Pancreas (tissue), 10 donors: Measurements from ENCODE around the gene SLC6A4. TPM values are rescaled to one million over a fixed set of nuclear protein-coding genes. Genes with fewer than 3 reads are reported as not detected.

Experiments
- ATAC-seq, 4 donors: fragments of 200-7000 bp; cut with Tn5 transposase; one replicate each; pipeline versions ENCODE4 v1.8.0 to v1.9.1; 2020; ENCODE audit warnings: mild to moderate bottlenecking in 4 of 4, moderate library complexity in 4 of 4
- DNase-seq, 6 donors: peaks; one replicate each; pipeline ENCODE4 v3.0.0-alpha.2; 2020
- FAIRE-seq: peaks from 2 replicates; lab custom pipeline; 2012; peaks lifted over from hg19 to GRCh38; lab: Jason Lieb, UNC
- H3K27ac ChIP-seq, 4 donors: fragments of 200-600 bp; sonication (generic); 1 replicate in 3 of 4; 2 replicates in 1 of 4; pipeline versions ENCODE4 v1.5.0 to v1.8.0; 2020
- H3K27me3 ChIP-seq, 4 donors: fragments of 200-600 bp; one replicate each; pipeline ENCODE4 v1.8.0; 2021
- H3K36me3 ChIP-seq, 3 donors: fragments of 200-600 bp; sonication (generic) in 1 of 3; one replicate each; pipeline versions ENCODE4 v1.5.0 to v1.8.0; 2020 to 2021
- H3K4me1 ChIP-seq, 3 donors: fragments of 200-600 bp; one replicate each; pipeline ENCODE4 v1.8.0; 2021
- H3K4me3 ChIP-seq, 4 donors: fragments of 200-600 bp; sonication (generic) in 2 of 4; one replicate each; pipeline versions ENCODE4 v1.5.0 to v1.8.0; 2020 to 2021
- H3K9me3 ChIP-seq, 4 donors: fragments of 200-600 bp; one replicate each; pipeline ENCODE4 v1.8.0; 2021
- WGBS, 2 donors: extraction: QIAGEN DNeasy Blood & Tissue Kit; methylation state at CpG; one replicate each; pipeline ENCODE4 v1.1.7; 2013; 5-methylcytosine and 5-hydroxymethylcytosine counted together
- intact Hi-C, 3 donors: fragments of 100-400 bp; cut with DNase I; formaldehyde crosslinking; loops; one replicate each; pipeline versions ENCODE4 v1.11.1 to v1.14.2; 2022
- polyA plus RNA-seq, 2 donors: library from polyadenylated mRNA; stranded (reverse); fragments of 200-250 nt; gene quantifications; one replicate each; pipeline ENCODE4 v1.2.3, GENCODE V29; 2013
- total RNA-seq, 6 donors: library from RNA; stranded (reverse); fragmentation: NEBNext Ultra II Directional in 4 of 6; extraction: Animal tissue kit (Norgen Biotek cat#: 25700) in 4 of 6; gene quantifications; one replicate each; pipeline versions ENCODE4 v1.2.1 to v1.2.4, GENCODE V29; 2021 to 2023
- TF ChIP-seq, protein P1 (sequence below), 4 donors: fragments of 200-600 bp; sonication (generic) in 3 of 4; IDR thresholded peaks; one replicate each; pipeline versions ENCODE4 v1.5.0 to v1.8.0; 2021; ENCODE audit warnings: antibody characterized with exemption in 4 of 4
- donor health status: healthy with polysubstance abuse.
- donor health status: DM: no; HTN: no; CAD: no; lungs with moderate emphysema.
- donor health status: DM: no; HTN: no; CAD: no.
- donor health status: control.
- donor health status: control.
- donor health status: Bipolar disorder and iron deficiency.
- donor health status: DM: yes; HTN: yes; CAD: no.
- donor health status: DM: no; HTN: no; CAD: no.
- donor health status: DM: no; HTN: no; CAD: no.
- donor health status: DM: yes; HTN: yes; CAD: no.

Gene SLC6A4
- total and polyA plus RNA-seq, 8 donors = 0.42 to 3.1 (median 0.87) TPM

DNA sequence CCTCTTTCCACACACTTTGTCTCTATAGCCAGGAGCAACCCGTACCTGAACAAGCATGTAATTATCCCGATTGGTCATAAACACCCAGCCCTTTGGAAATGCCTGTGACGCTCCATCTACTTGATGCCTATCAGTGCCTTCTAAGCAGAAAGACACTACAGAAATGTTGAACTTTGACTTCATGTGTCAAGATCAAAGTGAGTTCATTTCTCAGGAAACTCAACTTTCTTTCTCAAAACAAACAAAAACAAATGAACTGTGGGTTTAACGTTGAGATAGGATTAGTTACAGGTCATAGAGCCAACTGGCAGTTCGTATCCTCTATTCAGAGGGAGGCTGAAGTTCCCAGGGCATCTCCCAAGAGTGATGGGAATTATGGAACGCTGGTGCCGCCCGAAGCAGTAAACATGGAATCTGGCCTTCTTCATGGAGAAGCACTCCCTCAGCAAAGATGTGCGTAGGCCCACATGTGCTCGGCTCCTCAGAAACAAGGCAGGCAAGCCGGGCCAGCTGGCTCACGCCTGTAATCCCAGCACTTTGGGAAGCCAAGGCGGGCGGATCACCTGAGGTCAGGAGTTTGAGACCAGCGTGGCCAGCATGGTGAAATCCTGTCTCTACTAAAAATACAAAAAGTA is 9.5 kb downstream of the SLC6A4 start:
- no peak overlapping the region for H3K4me3 ChIP-seq
- 74 to 75% methylated on average over 15 of the region's 15 CpGs for WGBS, 2 donors
- no peaks in the 10 kb centered on the region for H3K27me3 ChIP-seq
- no peak for ATAC-seq
- no peaks in the 10 kb centered on the region for H3K9me3 ChIP-seq
- intact Hi-C loops = no loop called here
- no peak for DNase-seq
- no peaks in the 10 kb centered on the region for H3K36me3 ChIP-seq
- H3K4me1 ChIP-seq = no peaks in the 10 kb centered on the region
- FAIRE-seq = no peak
- no peak overlapping the region for H3K27ac ChIP-seq
- TF ChIP-seq, protein P1, sequence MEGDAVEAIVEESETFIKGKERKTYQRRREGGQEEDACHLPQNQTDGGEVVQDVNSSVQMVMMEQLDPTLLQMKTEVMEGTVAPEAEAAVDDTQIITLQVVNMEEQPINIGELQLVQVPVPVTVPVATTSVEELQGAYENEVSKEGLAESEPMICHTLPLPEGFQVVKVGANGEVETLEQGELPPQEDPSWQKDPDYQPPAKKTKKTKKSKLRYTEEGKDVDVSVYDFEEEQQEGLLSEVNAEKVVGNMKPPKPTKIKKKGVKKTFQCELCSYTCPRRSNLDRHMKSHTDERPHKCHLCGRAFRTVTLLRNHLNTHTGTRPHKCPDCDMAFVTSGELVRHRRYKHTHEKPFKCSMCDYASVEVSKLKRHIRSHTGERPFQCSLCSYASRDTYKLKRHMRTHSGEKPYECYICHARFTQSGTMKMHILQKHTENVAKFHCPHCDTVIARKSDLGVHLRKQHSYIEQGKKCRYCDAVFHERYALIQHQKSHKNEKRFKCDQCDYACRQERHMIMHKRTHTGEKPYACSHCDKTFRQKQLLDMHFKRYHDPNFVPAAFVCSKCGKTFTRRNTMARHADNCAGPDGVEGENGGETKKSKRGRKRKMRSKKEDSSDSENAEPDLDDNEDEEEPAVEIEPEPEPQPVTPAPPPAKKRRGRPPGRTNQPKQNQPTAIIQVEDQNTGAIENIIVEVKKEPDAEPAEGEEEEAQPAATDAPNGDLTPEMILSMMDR (IDR thresholded peaks at IDR 0.05) = no peak

DNA sequence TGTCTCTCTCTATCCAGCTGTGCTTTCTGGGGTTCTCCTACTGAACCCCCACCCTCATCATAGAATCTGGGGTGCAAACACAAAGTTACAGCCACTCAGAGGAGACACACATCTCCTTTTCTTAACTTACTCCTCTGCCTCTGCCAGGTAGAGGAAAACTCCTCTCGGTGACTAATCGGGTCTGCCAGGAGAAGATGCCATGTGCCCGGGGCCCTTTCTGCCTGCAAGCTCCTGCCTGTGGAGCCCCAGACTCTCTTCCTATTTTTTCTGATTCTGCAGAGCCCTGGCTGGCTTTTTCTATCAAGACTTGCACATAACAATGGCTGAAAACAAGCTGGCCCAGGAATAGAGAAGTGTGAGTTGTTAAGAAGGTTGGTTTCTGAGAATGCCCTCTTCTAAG is 10.4 kb downstream of the SLC6A4 start:
- no peak for FAIRE-seq
- WGBS, 2 donors = 67 to 86% methylated on average over 3 of the region's 3 CpGs
- no peak overlapping the region for H3K27ac ChIP-seq

DNA sequence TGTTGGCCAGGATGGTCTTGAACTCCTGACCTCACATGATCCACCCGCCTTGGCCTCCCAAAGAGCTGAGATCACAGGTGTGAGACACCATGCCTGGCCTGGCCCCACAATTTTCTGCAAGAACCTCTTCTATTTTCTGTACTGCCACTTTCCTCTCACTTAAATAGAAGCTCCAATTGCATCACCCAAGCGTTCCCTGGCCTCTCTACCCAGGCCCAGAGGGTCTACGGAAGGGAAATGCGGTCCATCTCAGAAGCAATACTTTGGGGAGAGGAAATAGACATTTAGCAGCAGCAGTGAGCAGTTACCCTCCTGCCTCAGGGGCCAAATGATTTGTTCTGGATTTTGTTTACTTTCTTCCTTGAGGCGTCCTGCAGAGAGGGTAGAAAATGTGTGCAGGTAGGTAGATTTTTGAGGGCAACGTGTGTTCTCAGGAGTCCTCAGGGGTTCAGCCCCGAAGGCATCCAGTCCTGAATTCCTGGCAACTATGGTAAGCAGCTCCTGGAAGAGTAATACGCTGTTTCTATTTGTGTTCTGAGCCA is 11.0 kb downstream of the SLC6A4 start:
- no peaks in the 10 kb centered on the region for H3K4me1 ChIP-seq
- FAIRE-seq (no peak), ATAC-seq (no peak), DNase-seq (no peak)
- TF ChIP-seq, protein P1 (IDR thresholded peaks at IDR 0.05) = no peak
- H3K9me3 ChIP-seq = no peaks in the 10 kb centered on the region
- 64% methylated on average over 8 of the region's 8 CpGs for WGBS, 2 donors
- no peak overlapping the region for H3K27ac ChIP-seq
- H3K4me3 ChIP-seq = no peak overlapping the region
- intact Hi-C loops = no loop called here
- H3K27me3 ChIP-seq = no peaks in the 10 kb centered on the region
- no peaks in the 10 kb centered on the region for H3K36me3 ChIP-seq

More for the DNA sequence above, 10.4 kb downstream of the SLC6A4 start:
- no peaks in the 10 kb centered on the region for H3K9me3 ChIP-seq
- H3K27me3 ChIP-seq = no peaks in the 10 kb centered on the region
- intact Hi-C loops = no loop called here
- no peak for DNase-seq
- no peak overlapping the region for H3K4me3 ChIP-seq
- ATAC-seq = no peak
- no peaks in the 10 kb centered on the region for H3K4me1 ChIP-seq
- H3K36me3 ChIP-seq = no peaks in the 10 kb centered on the region
- TF ChIP-seq, protein P1 (IDR thresholded peaks at IDR 0.05) = no peak

DNA sequence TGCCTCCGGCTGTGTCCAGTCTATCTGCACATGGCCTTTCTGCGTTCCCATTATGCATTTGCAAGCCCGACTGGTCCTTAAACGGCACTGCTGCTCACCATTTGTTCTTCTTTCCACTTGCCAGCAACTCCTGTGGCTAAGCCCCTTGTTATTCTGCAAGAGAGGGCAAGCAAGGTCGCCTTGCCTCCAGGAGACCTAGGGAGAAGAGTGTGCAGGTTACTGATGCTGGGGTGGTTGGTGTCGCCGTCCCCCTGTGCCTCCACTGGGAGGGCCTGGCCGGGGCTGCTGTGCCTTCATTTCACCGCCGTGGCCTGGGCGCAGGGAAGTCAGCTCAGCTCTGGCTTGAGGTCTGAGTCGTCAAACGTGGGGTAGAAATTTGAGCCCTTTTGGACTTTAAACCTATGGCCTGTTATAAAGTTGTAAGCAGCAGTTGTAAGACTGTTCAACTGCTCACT is 12.7 kb downstream of the SLC6A4 start:
- 71 to 73% methylated on average over 13 of the region's 13 CpGs for WGBS, 2 donors

More for the DNA sequence above, 12.7 kb downstream of the SLC6A4 start:
- Histone ChIP-seq H3K9me3 (no peaks in the 10 kb centered on the region), H3K27me3 (no peaks in the 10 kb centered on the region), H3K4me3 (no peak overlapping the region), H3K36me3 (no peaks in the 10 kb centered on the region), H3K27ac (no peak overlapping the region), H3K4me1 (no peaks in the 10 kb centered on the region)
- DNase-seq (no peak), FAIRE-seq (no peak), ATAC-seq (no peak)
- intact Hi-C loops = no loop called here
- TF ChIP-seq, protein P1 (IDR thresholded peaks at IDR 0.05) = no peak
